Adrenal gland (tissue), 12 donors: Measurements from ENCODE around the gene KCNJ6. TPM values are rescaled to one million over a fixed set of nuclear protein-coding genes. Genes with fewer than 3 reads are reported as not detected.
"Not testable (repeated sequence)": the region's sequence is repeated elsewhere in the genome, so short reads cannot be mapped to it uniquely, and the experiment has no call there.

ENCODE experiments used
- DNase-seq, 7 donors: peaks; one replicate each; pipeline ENCODE4 v3.0.0-alpha.2; 2019 to 2020
- H3K27ac ChIP-seq, 5 donors: fragments of 200-600 bp; sonication (generic) in 4 of 5; 1 replicate in 3 of 5; 2 replicates in 2 of 5; pipeline versions ENCODE4 v1.5.1 to v1.8.0; 2016 to 2020; ENCODE audit warnings: mild to moderate bottlenecking in 1 of 5
- H3K27me3 ChIP-seq: fragments of 200-600 bp; 2 replicates; pipeline ENCODE4 v1.8.0; 2021
- H3K36me3 ChIP-seq, 2 donors: fragments of 200-600 bp; replicated peaks in 1 of 2; 1 replicate in 1 of 2; 2 replicates in 1 of 2; pipeline versions ENCODE4 v1.5.1 to v1.8.0; 2018 to 2022
- H3K4me1 ChIP-seq, 2 donors: fragments of 200-600 bp; replicated peaks in 1 of 2; 1 replicate in 1 of 2; 2 replicates in 1 of 2; pipeline versions ENCODE4 v1.5.1 to v1.8.0; 2018 to 2021
- H3K4me3 ChIP-seq, 4 donors: fragments of 200-600 bp; sonication (generic) in 3 of 4; one replicate each; pipeline ENCODE4 v1.5.1; 2016 to 2018
- H3K9me3 ChIP-seq, 3 donors: fragments of 200-600 bp; sonication (generic) in 1 of 3; replicated peaks in 1 of 3; 1 replicate in 2 of 3; 2 replicates in 1 of 3; pipeline versions ENCODE4 v1.5.1 to v1.8.0; 2016 to 2021
- CTCF ChIP-seq, 6 experiments: fragments of 450-650 bp in 4 of 6; fragments of 200-600 bp in 2 of 6; sonication (generic) in 1 of 6; IDR thresholded peaks; 1 replicate in 5 of 6; 2 replicates in 1 of 6; pipeline versions ENCODE4 v1.5.1 to v1.8.0; 2016 to 2021; ENCODE audit warnings: antibody characterized with exemption in 6 of 6, mild to moderate bottlenecking in 2 of 6, moderate library complexity in 1 of 6
- POLR2A ChIP-seq, 2 donors: fragments of 450-650 bp; IDR thresholded peaks; one replicate each; pipeline ENCODE4 v1.6.1; 2017; ENCODE audit warnings: antibody characterized with exemption in 2 of 2, mild to moderate bottlenecking in 2 of 2, moderate library complexity in 1 of 2
- WGBS, 4 donors: extraction: QIAGEN DNeasy Blood & Tissue Kit in 2 of 4; methylation state at CpG; one replicate each; pipeline versions ENCODE4 v1.1.5 to v1.1.7; 2013 to 2017; 5-methylcytosine and 5-hydroxymethylcytosine counted together
- intact Hi-C, 2 donors: fragments of 100-400 bp; cut with DNase I; formaldehyde crosslinking; loops; one replicate each; pipeline versions ENCODE4 v1.14.1 to v1.15.0; 2022 to 2023
- polyA plus RNA-seq, 3 donors: library from polyadenylated mRNA; stranded (reverse); fragments of 200-250 nt in 2 of 3; fragments of 350-450 nt in 1 of 3; fragmentation: Illumina TruSeq in 1 of 3; extraction: RNeasy Lipid Tissue Mini Kit (QIAGEN cat#74804) in 1 of 3; gene quantifications; one replicate each; pipeline ENCODE4 v1.2.3, GENCODE V29; 2013 to 2014
- total RNA-seq, 9 donors: library from RNA; depleted of rRNA in 4 of 9; stranded (reverse); fragments of >200 nt in 4 of 9; fragments of 120-200 nt in 1 of 9; fragmentation: NEBNext Ultra II Directional in 1 of 9; extraction: Animal tissue kit (Norgen Biotek cat#: 25700) in 1 of 9; gene quantifications; one replicate each; pipeline versions ENCODE4 v1.1.0 to v1.2.4, GENCODE V29; 2013 to 2023
- donor health status: healthy with polysubstance abuse.
- donor health status: Bipolar disorder and iron deficiency.
- donor health status: DM: yes; HTN: yes; CAD: no.
- donor health status: DM: no; HTN: no; CAD: no.
- donor health status: DM: no; HTN: no; CAD: no.
- donor health status: DM: yes; HTN: yes; CAD: no.

The KCNJ6 gene
- total and polyA plus RNA-seq, 12 donors: 0.03 to 0.60 (median 0.07) TPM; not detected in 4

DNA sequence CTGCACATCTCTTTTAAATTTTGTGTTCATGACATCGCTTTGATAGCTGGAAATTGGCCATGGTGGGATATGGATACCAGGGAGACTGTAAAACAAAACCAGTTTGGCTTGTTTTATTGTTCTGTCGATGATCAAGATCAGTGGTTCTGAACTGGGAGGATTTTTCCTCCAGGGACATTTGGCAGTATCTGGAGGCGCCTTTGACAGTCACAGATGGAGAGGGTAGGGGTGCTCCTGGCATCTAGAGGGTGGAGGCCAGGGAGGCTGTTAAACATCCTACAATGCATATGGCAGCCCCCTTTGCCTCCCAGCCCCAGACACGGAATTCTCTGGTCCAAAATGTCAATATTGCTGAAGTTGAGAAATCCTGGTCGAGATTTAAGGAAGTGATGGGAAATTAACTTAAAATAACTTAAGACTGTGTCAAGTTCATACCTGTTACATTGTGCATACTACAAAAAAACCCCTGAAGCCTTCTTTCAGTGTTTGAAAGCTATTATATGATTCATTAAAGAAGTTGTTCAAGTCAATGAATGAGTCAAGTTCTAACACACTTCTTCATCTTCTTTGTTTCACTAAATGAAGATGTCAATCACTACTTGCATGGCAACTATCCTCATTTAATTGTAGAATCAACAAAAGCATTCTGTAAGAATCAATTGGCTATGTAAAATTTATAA is 150.9 kb downstream of the KCNJ6 start:
- no peak for TF ChIP-seq POLR2A (IDR thresholded peaks at IDR 0.05)
- TF ChIP-seq CTCF (IDR thresholded peaks at IDR 0.05): no peak
- Histone ChIP-seq H3K9me3 (no peaks in the 10 kb centered on the region), H3K4me1 (no peaks in the 10 kb centered on the region), H3K27ac (no peak overlapping the region), H3K4me3 (no peak overlapping the region), H3K36me3 (no peaks in the 10 kb centered on the region), H3K27me3 (no peaks in the 10 kb centered on the region)
- WGBS, 4 donors: 76 to 90% (median 87%) methylated on average over 5 of the region's 5 CpGs
- intact Hi-C loops: no loop called here
- no peak for DNase-seq

DNA sequence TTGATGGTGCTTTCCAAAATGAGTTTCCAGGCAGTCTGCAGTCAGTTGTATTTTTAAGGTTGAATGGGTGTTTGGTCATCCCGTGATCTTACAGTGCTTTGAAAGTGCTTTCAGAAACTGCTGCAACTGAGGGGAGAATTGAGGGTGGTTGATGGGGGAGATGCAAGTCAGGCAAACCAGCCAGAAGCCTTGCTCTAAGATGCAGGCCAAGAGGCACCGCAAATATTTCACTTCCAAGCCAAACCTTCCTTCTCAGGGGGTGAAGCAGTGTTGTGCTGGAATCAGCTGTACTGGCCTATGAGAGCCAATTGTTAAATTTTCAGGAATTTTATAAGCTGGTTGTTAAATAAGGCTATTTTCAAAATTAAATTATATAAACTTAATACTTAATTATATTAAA is 151.6 kb downstream of the KCNJ6 start:
- no peak overlapping the region for H3K27ac ChIP-seq
- WGBS, 4 donors: 41 to 89% (median 75%) methylated on average over 2 of the region's 2 CpGs

GRCh38 chr21:37763298-37763697 is 153.0 kb downstream of the KCNJ6 start:
- no peak for DNase-seq
- Histone ChIP-seq H3K27ac (no peak overlapping the region), H3K9me3 (no peaks in the 10 kb centered on the region), H3K4me1 (no peaks in the 10 kb centered on the region), H3K36me3 (no peaks in the 10 kb centered on the region), H3K27me3 (no peaks in the 10 kb centered on the region), H3K4me3 (no peak overlapping the region)
- intact Hi-C loops: no loop called here
- TF ChIP-seq CTCF (IDR thresholded peaks at IDR 0.05) (no peak), POLR2A (IDR thresholded peaks at IDR 0.05) (no peak)
- WGBS, 4 donors: 75 to 93% (median 81%) methylated on average over 5 of the region's 5 CpGs

More for the DNA sequence above, 151.6 kb downstream of the KCNJ6 start:
- intact Hi-C loops: no loop called here
- H3K27me3 ChIP-seq: no peaks in the 10 kb centered on the region
- no peaks in the 10 kb centered on the region for H3K36me3 ChIP-seq
- H3K9me3 ChIP-seq: no peaks in the 10 kb centered on the region
- no peak overlapping the region for H3K4me3 ChIP-seq
- no peak for DNase-seq
- TF ChIP-seq POLR2A (IDR thresholded peaks at IDR 0.05) (no peak), CTCF (IDR thresholded peaks at IDR 0.05) (no peak)
- no peaks in the 10 kb centered on the region for H3K4me1 ChIP-seq

GRCh38 chr21:37762606-37763005 is 153.7 kb downstream of the KCNJ6 start:
- 80 to 93% (median 82%) methylated on average over 5 to 12 of the region's 12 CpGs for WGBS, 4 donors
- Histone ChIP-seq H3K27me3 (no peaks in the 10 kb centered on the region), H3K4me1 (no peaks in the 10 kb centered on the region), H3K27ac (no peak overlapping the region), H3K4me3 (no peak overlapping the region), H3K36me3 (no peaks in the 10 kb centered on the region), H3K9me3 (no peaks in the 10 kb centered on the region)
- intact Hi-C loops: no loop called here
- no peak for TF ChIP-seq CTCF (IDR thresholded peaks at IDR 0.05)
- TF ChIP-seq POLR2A (IDR thresholded peaks at IDR 0.05): no peak
- DNase-seq: no peak

GRCh38 chr21:37761406-37761805 is 154.9 kb downstream of the KCNJ6 start:
- 82 to 93% (median 90%) methylated on average over 4 of the region's 4 CpGs for WGBS, 4 donors
- H3K4me1 ChIP-seq, DNase-seq, intact Hi-C loops, H3K27me3 ChIP-seq, H3K9me3 ChIP-seq, H3K27ac ChIP-seq, H3K36me3 ChIP-seq, H3K4me3 ChIP-seq: not testable (repeated sequence)
